Measurements from ENCODE around the gene CCDC154.
"Not testable (repeated sequence)": the region's sequence is repeated elsewhere in the genome, so short reads cannot be mapped to it uniquely, and the experiment has no call there.

Gene CCDC154

DNA sequence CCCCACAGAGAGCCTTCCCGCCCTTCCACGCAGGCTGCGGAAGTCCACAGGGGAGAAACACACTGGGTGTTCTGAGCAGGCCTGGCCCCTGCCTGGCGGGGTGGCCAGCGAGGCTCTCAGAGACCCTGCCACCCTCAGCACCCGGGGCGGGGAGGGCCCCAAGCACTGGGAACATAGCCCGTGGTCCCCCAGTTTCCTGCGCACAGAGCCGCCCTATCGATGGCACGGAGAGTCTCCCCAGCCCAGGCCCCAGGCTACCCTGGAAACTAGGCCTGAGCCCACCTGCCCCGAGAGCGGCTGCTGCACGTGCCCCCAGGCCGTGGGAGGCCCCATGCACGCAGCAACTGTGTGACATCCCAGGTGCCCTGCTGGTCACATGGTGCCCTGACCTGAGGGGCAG, 10.2 kb upstream of the CCDC154 start:
- DNase-seq = no peak

GRCh38 chr16:1453316-1453715, 9.0 kb upstream of the CCDC154 start:
- no peak for DNase-seq

GRCh38 chr16:1452530-1452929, 8.2 kb upstream of the CCDC154 start:
- no peak for DNase-seq

- no peak for DNase-seq
Observed at GRCh38 chr16:1451702-1452392, 7.5 kb upstream of the CCDC154 start.

- DNase-seq = no peak
Observed at GRCh38 chr16:1450841-1451240, 6.5 kb upstream of the CCDC154 start.

DNA sequence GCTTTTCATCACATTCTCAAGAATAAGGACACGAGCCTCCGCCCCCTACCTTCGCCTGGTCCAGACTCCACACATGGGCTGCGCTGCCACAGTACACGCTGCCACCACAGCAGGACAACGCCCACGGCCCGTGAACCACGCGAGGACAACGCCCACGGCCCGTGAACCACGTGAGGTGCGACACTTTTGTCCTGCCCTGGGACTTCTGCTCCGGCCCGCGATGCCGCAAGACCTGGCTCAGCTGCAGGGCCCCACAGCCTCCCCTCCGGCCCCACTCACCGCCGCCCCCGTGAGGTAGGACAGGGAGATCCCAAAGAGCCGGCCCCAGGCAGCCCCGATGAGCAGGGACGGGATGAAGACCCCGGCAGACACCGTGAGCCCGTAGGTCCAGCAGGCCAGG, 5.9 kb upstream of the CCDC154 start:
- DNase-seq = no peak

GRCh38 chr16:1449201-1449788, 4.9 kb upstream of the CCDC154 start:
- DNase-seq = no peak

DNA sequence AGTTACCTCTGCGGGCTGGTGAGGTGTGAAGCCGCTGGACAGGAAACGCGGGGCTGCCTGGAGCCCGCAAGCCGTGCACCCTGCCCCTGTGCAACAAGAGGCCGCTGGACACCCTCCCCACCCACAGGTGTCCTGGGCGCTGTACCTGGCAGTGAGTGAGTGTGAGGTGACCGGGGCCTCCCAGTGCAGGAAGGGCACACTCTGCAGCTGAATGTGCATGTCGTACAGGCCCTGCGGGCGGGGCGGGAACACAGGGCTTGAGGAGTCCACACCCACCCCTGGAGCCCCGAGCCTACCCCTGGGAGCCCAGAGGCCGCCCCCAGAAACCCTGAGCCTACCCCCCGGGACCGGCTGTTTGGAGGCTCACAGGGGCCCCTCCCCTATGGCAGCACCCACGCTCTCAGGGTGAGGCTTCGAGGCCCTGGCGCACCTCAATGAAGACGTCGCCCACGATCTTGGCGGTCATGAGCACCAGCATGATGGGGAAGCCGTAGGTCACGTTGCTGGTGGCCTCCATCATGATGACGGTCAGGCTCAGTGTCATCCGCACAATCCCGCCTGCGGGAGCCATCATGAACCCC, 4.3 kb upstream of the CCDC154 start:
- no peak for DNase-seq

DNA sequence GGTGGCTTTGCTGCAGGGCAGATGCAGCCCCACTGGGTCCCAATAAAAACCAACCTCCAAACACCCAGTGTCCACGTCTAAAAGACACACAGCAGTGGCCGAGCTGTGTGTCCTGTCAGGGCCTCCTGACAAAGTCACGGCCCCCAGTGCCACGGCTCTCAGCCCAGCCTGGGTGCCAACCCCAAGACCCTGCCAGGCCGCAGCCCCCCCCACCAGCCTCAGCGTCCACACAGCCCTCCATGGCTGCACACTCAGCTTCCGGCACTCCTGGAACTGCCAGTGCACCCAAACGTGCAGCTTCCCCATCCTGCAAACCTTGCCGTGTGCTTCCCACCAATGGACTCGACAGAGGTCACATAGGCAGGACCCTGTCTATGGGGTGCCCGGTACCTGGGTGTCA, 3.6 kb upstream of the CCDC154 start:
- DNase-seq = no peak

DNA sequence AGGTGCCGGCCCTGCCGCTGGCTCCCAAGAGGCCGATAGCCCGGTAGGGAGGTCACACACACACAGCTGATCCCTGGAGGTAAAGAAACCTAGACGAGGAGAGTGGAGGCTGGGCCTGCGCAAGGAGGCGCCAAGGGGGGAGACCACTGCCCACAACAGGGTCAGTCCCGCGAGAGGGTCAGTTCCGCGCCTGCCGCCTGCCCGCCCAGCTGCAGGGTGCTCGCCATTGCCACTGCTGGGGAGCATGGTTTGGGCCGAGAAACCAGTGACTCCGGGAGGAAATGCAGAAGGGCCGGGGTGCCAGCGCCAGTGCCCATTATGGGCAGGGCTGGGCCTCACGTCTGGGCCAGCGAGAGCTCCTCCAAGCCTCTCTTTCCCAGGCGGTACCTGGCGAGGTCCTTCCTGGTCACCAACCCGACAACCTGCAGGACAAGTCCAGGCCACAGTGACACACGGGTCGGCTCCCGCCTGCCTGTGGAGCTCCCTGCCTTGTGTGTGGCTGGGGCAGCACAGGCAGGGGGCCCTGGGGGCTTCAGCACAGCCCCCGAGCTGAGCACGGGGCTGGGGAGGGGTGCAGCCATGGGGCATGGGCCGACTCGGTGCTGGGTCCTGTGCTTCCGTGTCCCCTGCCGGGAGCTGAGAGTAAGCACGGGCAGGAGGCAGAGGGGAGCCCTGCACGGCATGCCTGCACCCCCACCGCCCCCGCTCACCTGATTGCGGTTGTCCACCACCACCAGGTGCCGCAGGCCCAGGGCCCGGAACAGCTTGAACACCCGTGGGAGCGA, 2.1 kb upstream of the CCDC154 start:
- no peak for DNase-seq

DNA sequence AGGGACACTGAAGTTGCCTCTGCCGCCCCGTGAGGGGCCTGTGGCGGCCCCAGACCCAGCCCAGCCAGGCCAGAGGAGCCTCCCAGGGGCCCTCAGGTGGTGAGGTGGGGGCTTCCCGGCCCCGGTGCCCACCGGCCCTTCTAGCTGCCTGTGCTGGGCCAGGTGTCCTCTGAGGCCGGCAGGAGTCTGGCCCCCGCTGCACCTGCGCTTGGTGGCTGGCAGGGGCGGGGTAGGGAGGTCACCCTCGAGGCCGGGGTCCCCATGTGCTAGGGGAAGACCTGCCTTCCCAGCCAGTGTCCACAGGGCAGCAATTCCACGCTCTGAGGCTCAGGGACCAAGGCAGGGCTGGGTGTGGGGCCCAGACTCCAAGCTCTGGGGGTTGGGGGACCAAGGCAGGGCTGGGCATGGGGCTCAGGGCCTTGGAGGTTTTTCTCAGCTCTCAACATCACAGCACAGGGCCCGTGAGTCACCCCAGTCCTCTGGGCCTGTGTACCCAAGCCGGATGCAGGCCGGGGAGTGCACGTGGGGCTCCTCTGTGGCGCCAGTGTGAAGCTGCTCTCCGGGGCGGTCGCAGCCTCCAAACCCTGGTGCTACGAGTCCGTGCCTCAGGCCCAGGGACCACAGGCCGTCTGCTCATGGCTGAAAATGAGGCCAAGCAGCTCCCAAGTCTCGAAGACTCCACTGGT, 1.3 kb upstream of the CCDC154 start:
- no peak for DNase-seq

DNA sequence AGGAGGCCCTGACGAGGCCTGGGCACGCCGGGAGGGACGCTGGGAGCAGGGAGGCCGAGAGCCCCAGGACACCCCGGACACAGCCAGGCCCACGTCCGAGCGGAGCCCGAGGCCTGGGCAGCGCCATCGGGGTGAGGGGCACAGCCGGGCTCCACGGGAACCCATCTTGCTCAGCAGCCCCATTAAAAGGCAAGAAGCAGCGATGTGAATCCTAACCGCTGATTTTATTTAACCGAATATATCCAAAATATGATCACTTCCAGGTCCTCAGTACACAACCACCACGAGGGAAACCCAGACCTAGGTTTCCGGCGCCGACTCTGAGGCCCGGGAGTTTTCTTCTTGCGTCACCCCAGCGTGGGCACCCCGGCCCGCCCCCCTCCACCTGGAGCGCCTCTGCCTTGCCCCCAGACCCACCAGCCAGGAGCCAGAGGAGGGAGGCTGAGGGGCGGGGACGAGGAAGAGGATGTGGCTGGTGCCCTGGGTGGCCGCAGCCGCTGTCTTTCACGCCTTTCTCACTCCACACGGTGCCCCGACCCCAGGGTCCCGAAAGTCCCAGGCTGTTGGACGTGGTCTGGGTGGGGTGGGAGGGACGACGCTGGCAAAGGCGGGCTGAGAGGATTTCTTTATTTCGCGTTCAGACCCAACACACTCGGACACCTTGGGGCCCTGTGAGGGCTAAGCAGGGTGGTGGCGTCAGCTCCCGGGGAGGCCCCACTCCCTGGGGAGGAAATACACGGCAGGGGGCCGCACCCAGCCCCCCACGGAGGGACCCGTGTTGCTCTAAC, 568 bp upstream of the CCDC154 start:
- no peak for DNase-seq

GRCh38 chr16:1443403-1443973, 868 bp downstream of the CCDC154 start:
- no peak for DNase-seq

DNA sequence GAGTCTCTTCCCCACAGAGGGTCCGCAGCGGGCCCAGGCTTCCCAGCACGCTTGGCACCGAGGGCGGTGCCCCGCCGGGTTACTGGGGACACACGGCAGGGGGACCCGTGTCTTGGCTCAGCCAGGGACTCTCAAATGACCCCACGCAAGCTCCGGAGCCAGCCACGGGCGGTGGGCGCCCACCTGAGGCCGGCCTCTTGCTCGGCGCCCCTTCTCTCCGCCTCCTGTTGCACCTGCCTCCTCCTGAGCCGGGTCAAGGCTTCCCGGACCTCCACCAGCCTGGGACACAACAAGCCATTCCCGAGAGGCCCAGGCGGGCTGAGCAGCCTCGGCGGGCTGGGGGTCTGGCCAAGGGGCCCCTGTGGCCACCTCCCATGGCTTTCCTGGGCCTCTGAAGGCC, 1.7 kb downstream of the CCDC154 start:
- DNase-seq = no peak

GRCh38 chr16:1441391-1441829, 2.9 kb downstream of the CCDC154 start:
- DNase-seq = no peak

DNA sequence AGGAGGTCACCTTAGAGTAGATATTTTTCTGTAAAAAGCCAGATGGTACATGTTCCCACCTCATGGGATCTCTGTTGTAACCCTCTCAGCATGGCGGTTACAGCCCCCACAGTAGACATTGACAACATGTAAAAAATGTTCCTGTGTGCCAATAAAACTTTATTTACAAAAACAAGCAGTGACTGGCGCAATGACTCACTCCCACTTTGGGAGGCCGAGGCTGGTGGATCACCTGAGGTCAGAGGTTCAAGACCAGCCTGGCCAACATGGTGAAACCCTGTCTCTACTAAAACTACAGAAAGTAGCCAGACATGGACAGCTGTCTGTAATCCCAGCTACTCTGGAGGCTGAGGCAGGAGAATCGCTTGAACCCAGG, 4.7 kb downstream of the CCDC154 start:
- not testable (repeated sequence) for DNase-seq

DNA sequence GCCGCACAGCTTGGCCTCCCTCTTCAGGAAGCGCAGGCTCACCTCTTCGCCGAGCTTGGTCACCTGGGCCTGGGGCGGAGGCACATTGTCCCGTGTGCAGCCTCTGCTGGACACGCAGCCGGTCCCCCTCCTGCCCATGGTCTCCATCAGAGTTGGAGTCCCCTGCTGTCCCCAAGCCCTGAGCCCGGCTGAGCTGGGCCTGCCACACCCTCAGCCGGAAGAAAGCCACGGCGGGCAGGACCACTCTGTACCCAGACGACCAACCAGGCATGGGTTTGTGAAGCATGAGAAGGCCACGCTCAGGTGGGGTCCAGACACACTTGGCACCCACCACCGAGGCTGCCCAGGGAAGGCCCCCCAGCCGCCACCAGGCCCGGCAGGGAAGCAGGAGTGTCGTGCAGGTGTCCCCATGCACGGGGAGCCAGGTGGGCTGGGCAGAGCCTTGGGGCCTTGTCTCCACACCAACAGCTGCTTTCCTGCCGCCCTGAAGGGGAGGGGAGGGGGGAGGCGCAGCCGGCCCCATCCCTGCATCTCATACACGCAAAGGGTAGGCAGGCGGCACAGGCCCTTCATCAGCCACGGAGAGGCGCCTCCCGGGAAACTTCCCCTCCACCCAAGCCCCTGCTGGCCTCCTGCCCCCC, 5.2 kb downstream of the CCDC154 start:
- DNase-seq = no peak

- DNase-seq = no peak
Observed at GRCh38 chr16:1438229-1439057, 5.9 kb downstream of the CCDC154 start.

DNA sequence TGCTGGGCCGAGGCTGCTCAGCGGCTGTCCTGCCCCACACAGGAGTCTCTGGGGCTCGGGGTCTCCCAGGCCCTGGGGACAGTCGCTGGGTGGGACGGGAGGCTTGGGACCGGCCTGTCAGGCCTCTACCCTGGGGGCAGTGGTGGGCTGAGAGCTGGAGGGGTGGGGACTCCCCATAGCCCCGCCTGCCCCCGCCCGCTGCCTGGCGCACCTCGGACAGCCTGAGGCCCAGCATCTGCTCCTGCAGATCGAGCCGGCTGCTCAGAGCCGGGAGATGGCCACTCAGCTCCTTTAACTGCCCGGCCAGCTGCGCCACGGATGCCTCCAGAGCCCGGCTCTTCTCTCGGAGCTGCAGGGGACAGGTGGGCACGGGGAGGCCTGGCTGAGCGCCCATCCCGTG, 6.8 kb downstream of the CCDC154 start:
- no peak for DNase-seq

- DNase-seq = no peak
Observed at GRCh38 chr16:1436731-1437355, 7.5 kb downstream of the CCDC154 start.
